ENCODE data around the gene MPHOSPH6.
"Not testable (repeated sequence)": the region's sequence is repeated elsewhere in the genome, so short reads cannot be mapped to it uniquely, and the experiment has no call there.

Gene MPHOSPH6

GRCh38 chr16:82175627-82176026 lies 5.6 kb upstream of the MPHOSPH6 start:
- DNase-seq (ENCODE audit: low spot score) = no peak

- no peak for DNase-seq (ENCODE audit: low spot score)
Observed at GRCh38 chr16:82167670-82168069, 2.4 kb downstream of the MPHOSPH6 start.

DNA sequence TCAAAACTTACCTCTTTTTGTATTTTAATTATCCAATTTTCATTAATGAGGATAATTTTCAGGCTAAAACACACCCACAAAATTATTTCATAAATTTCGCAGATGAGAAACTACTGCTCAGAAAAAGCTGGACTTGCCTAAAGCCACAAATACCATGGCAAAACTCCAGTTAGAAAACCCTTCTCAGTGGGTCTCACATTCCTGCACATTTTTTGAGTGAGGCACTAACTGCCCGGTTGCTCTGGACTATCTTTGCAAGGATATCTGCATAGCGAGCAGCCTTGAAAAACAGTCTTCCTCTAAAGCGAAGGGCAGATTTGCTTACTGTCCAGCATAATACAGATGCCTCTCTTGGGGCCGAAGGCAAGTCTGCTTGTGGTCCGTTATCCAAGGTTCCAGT lies 9.8 kb downstream of the MPHOSPH6 start:
- no peak for DNase-seq (ENCODE audit: low spot score)

- DNase-seq (ENCODE audit: low spot score) = no peak
Observed at GRCh38 chr16:82157836-82158235, 12.2 kb downstream of the MPHOSPH6 start.

DNA sequence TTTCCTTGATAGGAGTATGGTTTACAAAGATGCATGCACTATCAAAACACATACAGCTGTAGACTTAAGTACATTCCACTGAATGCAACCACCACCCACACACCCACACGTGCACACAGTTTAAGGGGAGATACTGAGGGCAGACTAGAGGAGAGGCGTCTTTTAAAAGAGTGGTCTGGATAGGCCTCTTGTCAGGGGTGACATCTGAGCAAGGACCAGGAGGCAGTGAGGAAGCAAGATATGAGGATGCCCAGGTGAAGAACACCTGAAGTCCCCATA lies 12.6 kb downstream of the MPHOSPH6 start:
- no peak for DNase-seq (ENCODE audit: low spot score)

DNA sequence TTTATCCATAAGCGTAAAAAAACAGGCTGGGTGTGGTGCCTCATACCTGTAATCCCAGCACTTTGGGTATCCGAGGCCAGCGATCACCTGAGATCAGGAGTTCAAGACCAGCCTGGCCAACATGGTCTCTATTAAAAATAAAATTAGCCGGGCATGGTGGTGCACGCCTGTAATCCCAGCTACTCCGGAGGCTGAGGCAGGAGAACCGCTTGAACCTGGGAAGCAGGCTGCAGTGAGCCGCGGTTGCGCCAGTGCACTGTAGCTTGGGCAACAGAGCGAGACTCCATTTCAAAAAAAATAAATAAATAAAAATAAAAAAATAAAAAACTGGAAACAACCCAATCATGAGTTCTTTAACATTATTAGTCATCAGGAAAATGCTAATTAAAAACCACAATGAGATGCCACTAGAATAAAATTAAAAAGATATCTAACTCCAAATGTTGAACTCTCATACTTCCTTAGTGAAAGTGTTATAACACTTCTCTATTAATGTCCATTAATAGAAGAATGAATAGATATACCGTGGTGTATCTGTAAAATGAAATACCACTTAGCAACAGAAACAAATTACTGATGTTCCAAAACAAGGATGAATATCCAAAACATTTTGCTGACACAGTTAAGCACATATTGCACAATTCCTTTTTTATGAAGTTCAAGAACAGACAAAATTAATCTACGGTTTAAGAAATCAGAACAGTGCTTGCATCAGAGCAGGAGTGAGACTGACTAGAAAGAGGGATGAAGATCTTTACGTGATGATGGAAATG lies 13.1 kb downstream of the MPHOSPH6 start:
- DNase-seq (ENCODE audit: low spot score) = no peak

DNA sequence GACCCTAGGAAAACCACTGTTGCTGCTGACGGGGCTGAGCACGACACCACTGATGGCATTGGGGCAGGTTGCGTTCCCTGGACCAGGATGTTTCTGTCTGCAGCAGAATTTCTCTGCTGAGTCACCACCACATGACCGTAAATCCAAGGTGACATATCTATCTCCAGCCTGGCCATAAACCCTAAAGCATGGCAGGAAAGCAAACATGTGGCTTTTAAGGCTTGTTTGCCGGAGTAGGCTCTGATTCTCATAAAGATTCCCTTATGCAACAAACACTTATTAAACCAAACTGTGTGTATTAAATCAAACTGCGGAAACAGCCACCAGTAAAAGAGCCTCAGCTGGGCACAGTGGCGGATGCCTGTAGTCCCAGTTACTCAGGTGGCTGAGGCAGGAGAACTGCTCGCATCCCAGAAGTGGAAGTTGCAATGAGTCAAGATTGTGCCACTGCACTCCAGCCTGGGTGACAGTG lies 17.3 kb downstream of the MPHOSPH6 start:
- no peak for DNase-seq (ENCODE audit: low spot score)

GRCh38 chr16:82152196-82152595 lies 17.8 kb downstream of the MPHOSPH6 start:
- DNase-seq (ENCODE audit: low spot score) = no peak

GRCh38 chr16:82150549-82150948 lies 19.5 kb downstream of the MPHOSPH6 start:
- no peak for DNase-seq (ENCODE audit: low spot score)

DNA sequence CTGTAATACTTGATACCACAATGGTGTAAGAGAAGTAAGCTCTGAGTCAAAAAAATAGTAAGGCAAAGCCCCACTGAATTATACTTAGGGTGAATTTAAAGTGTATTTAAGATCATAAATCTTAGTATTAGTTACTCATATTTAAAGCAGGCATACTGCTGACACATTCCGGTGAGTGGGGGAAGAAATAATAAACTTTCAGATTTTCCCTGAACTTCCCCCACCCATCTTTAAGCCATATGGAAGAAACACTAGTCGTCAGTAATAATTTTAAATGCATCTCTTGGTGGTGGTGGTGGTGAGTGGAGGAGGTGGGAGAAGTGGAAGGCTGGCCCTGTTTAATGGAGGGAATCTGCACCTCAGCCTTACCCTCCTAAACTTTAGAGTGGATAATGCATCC lies 20.5 kb downstream of the MPHOSPH6 start:
- DNase-seq (ENCODE audit: low spot score) = no peak

- DNase-seq (ENCODE audit: low spot score) = no peak
Observed at GRCh38 chr16:82147546-82147945, 22.5 kb downstream of the MPHOSPH6 start.

DNA sequence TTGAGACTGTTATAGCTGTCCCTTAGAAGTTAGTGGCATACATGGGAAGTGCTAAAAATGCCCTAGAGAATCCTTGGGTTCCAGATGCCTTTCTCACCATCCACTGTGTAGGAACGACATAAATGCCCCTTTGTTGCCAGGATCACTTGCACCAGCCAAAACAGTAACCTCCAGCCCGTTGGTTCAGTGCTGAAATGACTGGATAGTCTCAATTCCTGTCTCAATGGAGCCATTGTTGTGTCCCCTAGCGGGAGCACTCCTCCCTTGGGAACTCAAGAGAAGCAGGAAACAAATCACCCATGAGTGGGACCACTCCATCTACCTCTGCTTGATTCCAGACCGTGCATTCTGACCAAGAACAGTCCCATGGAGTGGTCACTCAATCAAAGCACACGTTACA lies 23.1 kb downstream of the MPHOSPH6 start:
- DNase-seq (ENCODE audit: low spot score) = no peak

DNA sequence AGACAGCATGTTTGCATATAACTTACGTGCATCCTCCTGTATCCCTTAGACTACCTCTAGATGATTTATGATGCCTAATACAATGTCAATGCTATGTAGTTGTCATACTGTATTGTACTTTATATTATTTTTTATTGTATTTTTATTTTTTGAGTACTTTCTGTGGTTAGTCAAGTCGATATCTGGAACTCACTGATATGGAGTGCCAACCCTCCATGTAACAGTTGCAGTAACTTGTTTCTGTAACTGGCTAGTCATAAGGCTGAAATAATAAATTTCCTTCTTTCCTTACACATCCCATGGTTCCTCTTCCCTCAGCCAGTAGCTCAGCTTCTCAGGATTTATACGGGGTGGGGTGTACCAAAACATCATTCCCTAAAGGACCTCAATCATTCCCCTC lies 23.5 kb downstream of the MPHOSPH6 start:
- no peak for DNase-seq (ENCODE audit: low spot score)

DNA sequence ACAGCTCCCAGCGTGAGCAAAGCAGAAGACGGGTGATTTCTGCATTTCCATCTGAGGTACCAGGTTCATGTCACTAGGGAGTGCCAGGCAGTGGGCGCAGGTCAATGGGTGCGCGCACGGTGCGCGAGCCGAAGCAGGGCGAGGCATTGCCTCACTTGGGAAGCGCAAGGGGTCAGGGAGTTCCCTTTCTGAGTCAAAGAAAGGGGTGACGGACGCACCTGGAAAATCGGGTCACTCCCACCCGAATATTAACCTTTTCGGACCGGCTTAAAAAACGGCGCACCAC lies 30.8 kb downstream of the MPHOSPH6 start:
- not testable (repeated sequence) for DNase-seq (ENCODE audit: low spot score)

DNA sequence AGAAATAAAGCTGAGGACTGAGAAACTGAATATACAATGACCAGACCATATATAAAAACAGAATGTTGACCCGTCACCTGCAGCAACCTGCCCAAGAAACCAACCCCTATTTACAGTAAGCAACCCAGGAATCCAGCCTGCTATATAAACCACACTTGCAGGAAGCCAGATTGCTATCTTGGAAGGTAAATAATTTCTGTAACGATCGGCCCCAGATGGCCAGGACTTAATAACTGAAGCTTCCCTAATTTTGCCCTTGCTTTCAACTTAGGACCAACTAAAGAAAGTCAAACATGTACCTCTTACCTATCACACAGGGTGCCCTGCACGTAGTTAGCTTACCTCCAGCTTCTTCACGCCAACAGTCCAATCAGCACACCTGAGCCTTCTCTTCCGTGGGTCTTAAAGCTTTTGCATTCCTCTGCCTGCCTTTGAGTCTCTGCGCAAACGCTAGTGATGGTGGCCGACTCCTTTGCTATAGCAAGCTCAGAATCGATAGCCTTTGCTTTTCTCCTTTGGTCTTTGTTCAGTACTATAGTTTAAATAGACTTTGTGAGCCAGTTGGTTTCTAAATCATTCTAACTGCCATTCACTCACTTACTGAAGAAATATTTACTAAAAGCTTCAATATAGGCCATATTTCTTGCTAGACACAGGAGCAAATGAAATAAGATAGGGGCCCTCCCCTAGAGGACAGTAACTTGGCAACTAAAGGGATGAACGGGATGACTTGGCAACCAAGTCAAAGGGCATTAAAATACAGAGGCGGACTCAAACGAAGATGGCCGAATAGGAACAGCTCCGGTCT lies 31.3 kb downstream of the MPHOSPH6 start:
- no peak for DNase-seq (ENCODE audit: low spot score)

DNA sequence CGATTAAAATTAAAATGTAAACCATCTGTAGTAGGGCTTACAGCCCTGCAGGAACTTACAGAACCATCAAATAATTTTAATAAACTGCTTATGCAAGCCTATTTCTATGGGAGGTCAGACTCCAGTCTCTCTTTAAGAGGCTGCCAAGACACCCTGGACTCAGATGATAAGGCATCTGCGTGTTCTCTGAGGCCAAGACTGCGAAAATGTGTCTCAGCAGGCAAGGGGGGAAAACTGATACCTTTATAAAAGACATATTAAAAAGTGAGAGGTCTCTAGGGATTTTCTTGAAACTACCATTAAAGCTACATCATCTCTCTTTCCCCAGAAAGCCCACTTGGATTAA lies 32.2 kb downstream of the MPHOSPH6 start:
- no peak for DNase-seq (ENCODE audit: low spot score)

DNA sequence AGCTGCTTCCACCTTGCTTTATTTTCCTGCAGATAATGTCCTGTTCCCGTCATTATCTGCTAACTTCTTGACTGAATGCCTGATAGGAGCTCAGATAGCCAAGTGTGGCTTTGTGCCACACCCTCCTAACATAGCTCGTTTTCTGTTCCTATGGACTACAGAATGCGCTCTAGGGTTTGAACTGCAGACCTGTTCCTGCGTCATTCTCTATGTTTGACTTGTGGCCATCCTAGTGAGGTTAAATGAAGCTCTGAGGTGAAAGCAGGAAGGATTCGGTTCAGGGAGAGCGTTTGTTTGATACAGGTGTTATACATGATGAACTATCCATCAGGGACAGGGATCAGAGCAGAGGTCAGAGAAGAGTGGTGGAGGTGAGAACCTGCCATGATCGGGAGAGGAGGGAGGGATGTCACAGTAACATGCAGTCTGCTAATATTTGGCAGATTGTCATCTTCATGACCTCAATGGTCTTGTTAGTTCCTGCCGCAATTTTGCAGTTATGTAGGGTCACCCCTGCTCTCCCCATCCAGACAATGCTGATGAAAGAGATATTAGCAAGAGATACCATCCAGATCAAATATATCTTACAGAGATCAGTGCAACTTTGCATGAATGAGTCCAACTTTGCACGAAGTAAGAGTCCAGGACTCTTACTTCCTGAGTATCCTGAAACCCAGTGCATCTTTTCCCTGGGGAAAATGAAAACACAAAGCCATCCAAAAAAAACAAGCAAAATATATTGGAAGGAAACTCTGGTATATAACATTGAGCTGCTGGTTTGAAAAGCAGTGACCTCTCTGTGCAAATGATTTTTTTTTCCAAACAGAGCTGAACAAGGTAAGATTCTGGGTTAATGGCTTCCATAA lies 32.8 kb downstream of the MPHOSPH6 start:
- DNase-seq (ENCODE audit: low spot score) = no peak

GRCh38 chr16:82135844-82136243 lies 34.2 kb downstream of the MPHOSPH6 start:
- no peak for DNase-seq (ENCODE audit: low spot score)

DNA sequence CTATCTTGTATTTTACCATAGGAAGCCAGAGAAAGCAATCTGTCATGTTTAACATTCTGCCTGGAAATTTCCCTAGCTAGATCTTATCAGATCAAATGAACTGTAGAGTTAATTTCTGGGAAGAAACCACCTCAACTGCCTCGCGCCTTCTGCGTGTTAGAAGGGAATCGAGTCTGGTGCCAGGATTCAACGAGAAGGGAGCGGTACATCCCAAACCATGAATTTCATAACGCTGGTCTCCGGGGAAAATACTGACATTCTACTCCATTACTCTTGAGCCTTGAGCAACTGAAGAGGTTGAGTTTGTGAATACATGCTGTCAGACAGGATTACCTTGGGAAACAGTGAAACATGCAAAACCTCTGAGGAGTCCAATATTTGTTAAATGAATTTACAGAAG lies 35.2 kb downstream of the MPHOSPH6 start:
- DNase-seq (ENCODE audit: low spot score) = no peak

- no peak for DNase-seq (ENCODE audit: low spot score)
Observed at GRCh38 chr16:82133798-82134197, 36.2 kb downstream of the MPHOSPH6 start.

- DNase-seq (ENCODE audit: low spot score) = no peak
Observed at GRCh38 chr16:82129881-82130280, 40.1 kb downstream of the MPHOSPH6 start.

GRCh38 chr16:82124651-82125050 lies 45.4 kb downstream of the MPHOSPH6 start:
- DNase-seq (ENCODE audit: low spot score) = no peak

DNA sequence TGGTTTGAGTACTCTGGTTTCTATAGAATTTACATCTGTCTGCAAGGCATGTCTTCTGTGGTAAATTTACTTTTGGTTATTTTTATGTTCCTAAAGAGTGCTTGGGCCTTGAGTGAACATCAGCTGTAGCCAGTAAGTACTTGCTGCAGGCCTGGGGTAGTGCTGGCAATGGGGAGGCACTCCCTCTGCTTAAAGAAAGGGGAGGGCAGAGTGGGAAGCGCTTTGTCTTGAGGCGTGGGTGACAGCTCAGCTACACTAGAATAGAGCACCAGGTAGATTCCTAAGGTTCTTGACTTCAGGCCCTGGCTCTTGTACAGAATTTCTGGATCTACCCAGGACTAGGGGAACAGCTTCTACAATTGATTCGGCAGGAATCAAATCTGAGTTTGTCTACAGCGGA lies 50.6 kb downstream of the MPHOSPH6 start:
- DNase-seq (ENCODE audit: low spot score) = no peak

All from kidney capillary endothelial cell (primary cell).